C1 segment of cervical spinal cord (tissue), 14 donors: ENCODE results near the gene DES.
"Not testable (repeated sequence)": the region's sequence is repeated elsewhere in the genome, so short reads cannot be mapped to it uniquely, and the experiment has no call there.

Source experiments
- DNase-seq, 14 donors: peaks; one replicate each; lab custom pipeline; 2025; lab: John Stamatoyannopoulos, UW

The DES gene

GRCh38 chr2:219418155-219419011 is at the start of gene DES:
TSS of gene DES (plus strand) at chr2:219418377. CDS start at chr2:219418463, 86 bp downstream.
- DNase-seq, result no peak

GRCh38 chr2:219368690-219369191 is 49.4 kb upstream of the DES start:
- peak in 1 of 14 donors; percentile 2 for DNase-seq

- DNase-seq, result peak in 2 of 14 donors; percentile 1 to 2
Observed at GRCh38 chr2:219369447-219369861, 48.7 kb upstream of the DES start.

DNA sequence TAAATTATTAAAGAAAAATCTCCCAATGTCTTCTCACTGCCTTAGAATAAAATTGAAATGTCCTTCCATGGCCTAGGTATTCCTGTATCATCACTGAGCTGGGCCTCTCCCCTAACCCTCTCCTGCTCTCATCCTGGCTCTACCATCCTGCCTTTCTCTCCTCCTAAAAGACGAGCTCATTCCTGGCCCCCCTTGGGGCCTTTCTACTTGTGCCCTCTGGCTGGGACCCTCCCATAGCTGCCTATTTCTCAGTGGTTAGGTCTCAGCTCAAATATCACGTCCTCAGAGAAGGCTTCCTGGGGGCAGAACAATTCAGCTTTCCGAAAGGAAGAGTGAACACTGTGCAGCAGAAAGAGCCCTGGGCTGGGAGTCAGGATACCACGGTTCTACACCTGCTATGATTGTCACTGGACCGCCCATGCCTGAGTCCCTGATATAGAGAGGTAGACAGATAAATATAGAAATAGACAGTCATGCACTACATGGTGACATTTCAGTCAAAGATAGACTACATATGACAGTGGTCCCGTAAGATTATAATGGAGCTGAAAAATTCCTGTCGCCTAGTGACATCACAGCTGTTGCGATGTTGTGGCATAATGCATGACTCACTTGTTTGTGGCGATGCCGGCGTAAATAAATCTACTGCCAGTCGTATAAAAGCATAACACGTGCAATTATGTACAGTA is 39.9 kb upstream of the DES start:
- no peak for DNase-seq

DNA sequence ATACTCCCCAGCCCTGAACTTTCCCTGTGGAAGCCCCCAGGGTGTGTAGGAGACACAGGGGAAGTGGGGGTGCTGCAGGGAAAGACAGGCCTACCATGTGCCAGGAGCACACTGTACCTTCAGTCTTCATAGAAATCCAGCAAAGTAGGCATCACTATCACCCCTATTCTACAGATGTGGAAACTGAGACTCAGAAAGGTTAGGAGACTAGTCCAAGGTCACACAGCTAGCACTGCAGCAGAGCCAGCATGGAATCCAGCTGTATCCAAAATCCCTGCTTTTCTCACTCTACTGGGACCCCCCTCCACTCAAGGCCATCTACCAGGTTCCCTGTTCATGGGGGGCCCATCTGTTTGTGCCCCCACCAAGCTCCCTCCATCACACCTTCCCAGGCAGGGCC is 37.3 kb upstream of the DES start:
- DNase-seq, result no peak

GRCh38 chr2:219381448-219381847 is 36.7 kb upstream of the DES start:
- DNase-seq, result no peak

GRCh38 chr2:219384083-219384713 is 34.0 kb upstream of the DES start:
- no peak for DNase-seq

- DNase-seq, result no peak
Observed at GRCh38 chr2:219384859-219385258, 33.3 kb upstream of the DES start.

DNA sequence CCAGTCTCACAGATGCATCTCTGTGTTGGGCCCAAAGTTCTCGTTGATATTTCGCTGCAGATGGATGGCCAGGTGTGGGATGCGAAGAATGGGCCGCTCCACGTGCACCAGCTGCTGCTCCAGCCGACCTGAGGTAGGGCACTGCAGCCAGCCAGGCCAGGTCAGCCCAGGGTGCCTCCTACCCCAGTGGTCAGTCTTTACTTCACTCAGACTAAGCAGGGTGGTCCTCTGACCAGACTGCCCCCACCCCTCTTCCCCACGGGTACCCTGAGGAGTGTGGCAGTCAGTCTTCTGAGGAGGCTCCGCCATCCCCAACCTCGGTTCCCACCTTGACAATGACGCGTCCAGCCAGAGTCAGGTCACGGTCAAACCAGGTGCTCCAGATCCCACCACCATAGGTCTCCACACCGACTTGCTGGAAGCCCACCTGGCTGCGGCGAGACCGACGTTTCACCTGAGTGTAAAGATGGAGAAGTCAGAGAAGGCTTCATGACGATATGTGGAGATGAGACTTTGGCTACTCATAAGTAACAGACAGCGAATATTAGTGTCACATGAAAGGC is 32.1 kb upstream of the DES start:
- no peak for DNase-seq

- no peak for DNase-seq
Observed at GRCh38 chr2:219386532-219387280, 31.5 kb upstream of the DES start.

DNA sequence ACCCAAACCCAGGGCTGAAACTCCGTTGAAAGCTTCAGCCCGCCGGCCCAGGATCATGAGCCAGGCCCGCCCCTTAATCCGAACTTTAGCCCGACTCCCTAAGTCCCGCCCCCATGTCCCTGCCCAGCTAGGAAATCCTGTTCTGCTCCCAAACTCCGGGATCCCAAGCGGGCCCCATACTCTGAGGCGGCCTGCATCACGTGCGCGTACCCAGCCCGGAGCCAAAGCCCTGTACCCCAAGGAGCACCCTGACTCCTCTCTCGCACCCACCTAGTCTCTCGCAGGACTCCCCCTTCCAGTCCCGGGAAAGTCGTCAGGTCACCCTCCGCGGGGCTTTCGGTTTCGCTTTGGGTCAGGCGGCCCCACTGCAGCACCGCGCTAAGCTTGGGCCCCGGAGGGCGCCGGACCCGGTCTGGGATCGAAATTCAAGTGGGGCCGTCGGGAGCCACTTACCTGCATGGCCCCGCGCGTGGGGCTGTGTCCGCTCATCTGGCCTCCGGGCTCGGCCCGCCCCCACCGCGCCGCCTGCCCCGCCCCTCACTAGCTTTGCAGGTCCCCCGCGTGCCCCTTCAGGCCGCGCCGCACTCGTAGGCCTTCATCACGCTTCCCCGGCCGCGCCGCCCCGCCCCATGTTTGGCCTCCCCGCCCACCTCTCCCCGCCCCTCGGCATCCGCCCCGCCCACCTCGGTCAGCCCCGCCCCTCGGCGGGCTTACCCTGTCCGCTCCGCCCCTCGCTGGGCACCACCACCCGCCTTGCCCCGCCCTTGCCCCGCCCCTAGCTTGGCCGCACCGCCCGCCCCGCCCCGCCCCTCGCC is 30.7 kb upstream of the DES start, which contains the start of gene DNPEP:
DNPEP (minus strand) TSS at position 607 of the 815 bp plus-strand sequence; CDS start at position 489, 118 bp downstream.
- peak in 11 of 14 donors; percentile 54 to 100 (median 97) for DNase-seq

- DNase-seq, result peak; percentile 90 to 100 (median 97)
Observed at GRCh38 chr2:219388121-219388906, 29.9 kb upstream of the DES start.

DNA sequence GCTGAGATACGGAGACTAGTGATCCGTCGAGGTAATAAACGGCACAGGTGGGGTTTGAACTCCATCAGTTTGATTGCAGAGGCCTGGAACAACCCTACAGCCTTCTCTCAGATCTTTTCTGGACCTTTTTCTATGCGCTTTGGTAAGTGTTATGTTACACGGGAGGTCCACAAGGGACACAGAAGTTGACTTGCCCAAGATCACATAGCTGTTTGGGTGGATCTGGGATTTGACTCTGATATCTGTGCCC is 29.3 kb upstream of the DES start:
- DNase-seq, result no peak

DNA sequence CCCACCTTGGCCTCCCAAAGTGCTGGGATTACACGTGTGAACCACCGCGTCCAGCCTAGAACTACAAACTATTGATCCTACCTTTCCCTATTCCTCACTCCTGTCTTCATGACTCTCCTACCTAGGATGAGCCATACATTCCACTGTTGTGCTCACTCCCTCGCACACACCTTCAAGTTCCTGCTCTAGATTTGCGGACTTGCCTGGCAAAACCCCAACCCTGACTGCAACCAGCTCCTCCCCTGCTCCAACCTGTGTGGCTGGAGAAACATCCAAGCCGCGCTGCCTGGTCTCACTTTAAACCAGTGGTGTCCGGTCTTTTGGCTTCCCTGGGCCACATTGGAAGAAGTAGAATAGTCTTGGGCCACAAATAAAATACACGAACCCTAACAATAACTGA is 25.4 kb upstream of the DES start:
- DNase-seq, result no peak

- DNase-seq, result not testable (repeated sequence)
Observed at GRCh38 chr2:219395056-219395455, 23.1 kb upstream of the DES start.

GRCh38 chr2:219395609-219396008 is 22.6 kb upstream of the DES start:
- no peak for DNase-seq

DNA sequence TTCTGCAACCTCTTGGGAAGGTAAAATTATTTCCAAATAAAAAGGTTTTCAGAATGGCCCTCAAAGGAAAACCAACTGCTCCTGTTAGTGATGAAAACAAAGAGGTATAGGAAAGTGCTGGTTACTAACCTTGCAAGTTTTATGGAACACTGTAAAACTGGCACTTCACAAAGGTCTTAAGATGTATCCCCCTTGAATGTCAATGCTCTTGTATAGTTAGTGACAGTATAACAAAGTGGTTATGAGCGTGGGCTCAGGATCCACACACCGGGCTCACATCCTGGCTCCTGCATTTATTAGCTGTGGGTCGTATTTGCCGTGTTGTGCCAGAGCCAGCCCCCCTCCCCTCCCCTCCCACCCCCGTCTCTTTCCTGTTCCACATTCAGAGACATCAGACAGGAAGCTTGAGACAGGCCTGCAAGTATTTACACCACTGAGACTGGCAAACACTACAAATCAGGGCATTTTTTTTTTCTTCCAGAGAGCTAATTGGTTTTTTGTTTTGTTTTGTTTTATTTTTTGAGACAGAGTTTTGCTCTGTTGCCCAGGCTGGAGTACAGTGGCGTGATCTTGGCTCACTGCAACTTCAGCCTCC is 21.2 kb upstream of the DES start:
- no peak for DNase-seq

- peak in 1 of 14 donors; percentile 67 for DNase-seq
Observed at GRCh38 chr2:219398721-219399363, 19.3 kb upstream of the DES start.
